Upper lobe of right lung (tissue), 1 donor: ENCODE results near the gene SPDYE1. TPM values are rescaled to one million over a fixed set of nuclear protein-coding genes. Genes with fewer than 3 reads are reported as not detected.
"Not testable (repeated sequence)": the region's sequence is repeated elsewhere in the genome, so short reads cannot be mapped to it uniquely, and the experiment has no call there.

Experiments
- ATAC-seq: fragments of 200-7000 bp; cut with Tn5 transposase; one replicate; pipeline ENCODE4 v1.9.1; 2020; ENCODE audit warnings: mild to moderate bottlenecking, moderate library complexity
- DNase-seq: peaks from one replicate; pipeline ENCODE4 v3.0.0-alpha.2; 2020
- H3K27ac ChIP-seq: fragments of 200-600 bp; one replicate; pipeline ENCODE4 v1.8.0; 2022
- H3K27me3 ChIP-seq: fragments of 200-600 bp; one replicate; pipeline ENCODE4 v1.8.0; 2022; ENCODE audit warnings: mild to moderate bottlenecking
- H3K36me3 ChIP-seq: fragments of 200-600 bp; one replicate; pipeline ENCODE4 v1.8.0; 2022
- H3K4me1 ChIP-seq: fragments of 200-600 bp; one replicate; pipeline ENCODE4 v1.8.0; 2022
- H3K4me3 ChIP-seq: fragments of 200-600 bp; one replicate; pipeline ENCODE4 v1.8.0; 2022; ENCODE audit warnings: mild to moderate bottlenecking
- H3K9me3 ChIP-seq: fragments of 200-600 bp; one replicate; pipeline ENCODE4 v1.8.0; 2022
- CTCF ChIP-seq: fragments of 200-600 bp; IDR thresholded peaks from one replicate; pipeline ENCODE4 v1.8.0; 2022; ENCODE audit warnings: antibody characterized with exemption
- intact Hi-C: fragments of 100-400 bp; cut with DNase I; formaldehyde crosslinking; loops from one replicate; pipeline ENCODE4 v1.11.0; 2022
- total RNA-seq: library from RNA; stranded (reverse); fragmentation: NEBNext Ultra II Directional; extraction: Animal tissue kit (Norgen Biotek cat#: 25700); gene quantifications from one replicate; pipeline ENCODE4 v1.2.1, GENCODE V29; 2021
- donor health status: DM: no; HTN: yes; CAD: no; lungs with severe emphysema.

The SPDYE1 gene
- total RNA-seq, 1 donor from 2014 or later = not detected

DNA sequence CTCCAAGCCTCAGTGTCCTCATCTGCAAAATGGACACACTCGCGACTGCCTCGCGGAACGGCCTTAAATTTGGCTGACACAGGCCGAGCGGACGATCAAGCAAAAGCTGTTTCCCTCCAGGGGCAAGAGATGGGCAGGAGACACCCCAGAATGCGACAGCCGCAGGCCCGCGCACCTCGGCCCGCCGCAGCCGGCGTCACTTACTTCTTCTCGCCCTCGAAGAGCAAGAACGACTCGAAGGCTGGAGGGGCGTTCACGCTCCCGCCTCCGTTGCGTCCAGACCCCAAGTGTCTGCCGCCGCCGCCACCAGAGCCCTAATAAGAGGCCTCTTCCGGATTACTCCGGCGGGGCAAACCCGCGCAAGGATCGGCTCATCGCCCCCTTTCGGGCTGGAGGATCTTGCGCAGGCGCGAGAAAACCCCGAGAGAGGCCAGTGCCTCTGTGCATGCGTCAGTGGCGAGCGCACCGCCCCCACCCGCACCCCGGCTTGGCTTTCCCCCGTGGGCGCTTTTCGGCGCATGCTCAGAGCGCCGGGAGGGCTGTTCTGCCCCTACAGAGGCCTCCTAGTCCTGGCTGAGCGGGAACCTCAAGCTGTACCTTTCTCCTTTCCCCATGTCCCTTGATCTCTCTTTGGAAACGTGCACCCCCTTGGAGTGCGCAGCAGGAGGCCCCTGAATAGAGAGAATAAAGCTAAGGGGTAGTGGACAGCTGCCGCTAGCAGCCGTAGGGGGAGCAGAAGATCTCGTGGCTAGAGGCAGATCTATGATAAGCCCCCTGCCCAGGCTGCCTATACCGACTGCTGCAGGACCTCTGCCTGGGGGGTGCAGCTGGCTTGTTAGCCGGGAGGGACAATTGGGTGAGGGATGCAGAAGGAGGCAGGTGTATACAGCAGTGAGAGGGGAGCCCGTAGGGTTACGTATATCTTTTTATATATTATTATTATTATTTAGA is 21.4 kb downstream of the SPDYE1 start:
- H3K9me3 ChIP-seq, H3K4me1 ChIP-seq, H3K27me3 ChIP-seq, H3K36me3 ChIP-seq, intact Hi-C loops: not testable (repeated sequence)
- ATAC-seq = peak; percentile 99
- Histone ChIP-seq H3K4me3 (peak overlapping the region; percentile 77), H3K27ac (peak overlapping the region; percentile 75)
- peak; percentile 75 for TF ChIP-seq CTCF
- DNase-seq = peak; percentile 99

DNA sequence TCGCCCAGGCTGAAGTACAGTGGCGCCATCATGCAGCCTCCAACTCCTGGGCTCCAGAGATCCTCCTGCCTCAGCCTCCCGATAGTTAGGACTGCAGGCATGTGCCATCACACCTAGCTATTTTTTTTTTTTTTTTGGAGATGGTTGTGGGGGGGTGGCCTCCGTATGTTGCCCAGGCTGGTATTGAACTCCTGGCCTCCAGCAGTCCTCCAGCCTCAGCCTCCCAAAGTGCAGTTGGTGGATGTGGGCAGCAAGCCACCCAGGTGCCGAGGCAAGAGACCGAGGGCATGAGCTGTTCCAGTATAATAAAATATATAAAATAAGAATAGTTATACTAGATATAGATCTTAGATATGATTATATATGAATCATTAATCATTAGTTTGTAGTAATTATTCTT is 22.1 kb downstream of the SPDYE1 start:
- H3K36me3 ChIP-seq, H3K4me3 ChIP-seq, H3K27ac ChIP-seq, intact Hi-C loops, H3K4me1 ChIP-seq, ATAC-seq, H3K27me3 ChIP-seq, H3K9me3 ChIP-seq, DNase-seq: not testable (repeated sequence)

DNA sequence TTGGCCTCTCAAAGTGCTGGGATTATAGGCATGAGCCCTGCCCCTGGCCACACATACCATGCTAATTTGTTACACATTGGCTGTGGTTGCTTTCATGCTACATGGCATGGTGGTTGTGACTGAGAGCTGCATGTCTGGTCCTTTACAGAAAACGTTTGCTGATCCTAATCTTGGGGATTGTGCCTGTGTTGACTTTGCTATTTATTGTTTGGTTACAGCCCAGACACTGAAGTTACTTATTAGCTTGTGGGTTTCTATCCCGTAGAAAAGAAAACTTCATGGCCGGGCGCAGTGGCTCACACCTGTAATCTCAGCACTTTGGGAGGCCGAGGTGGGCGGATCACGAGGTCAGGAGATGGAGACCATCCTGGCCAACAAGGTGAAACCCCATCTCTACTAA is 24.4 kb downstream of the SPDYE1 start:
- H3K36me3 ChIP-seq, H3K27ac ChIP-seq, H3K9me3 ChIP-seq, DNase-seq, H3K4me3 ChIP-seq, ATAC-seq, H3K4me1 ChIP-seq, H3K27me3 ChIP-seq, intact Hi-C loops: not testable (repeated sequence)

- intact Hi-C loops, H3K4me3 ChIP-seq, DNase-seq, H3K27ac ChIP-seq, H3K4me1 ChIP-seq, H3K27me3 ChIP-seq, ATAC-seq, H3K36me3 ChIP-seq, H3K9me3 ChIP-seq: not testable (repeated sequence)
Measured at GRCh38 chr7:44022796-44023467, 25.2 kb downstream of the SPDYE1 start.

DNA sequence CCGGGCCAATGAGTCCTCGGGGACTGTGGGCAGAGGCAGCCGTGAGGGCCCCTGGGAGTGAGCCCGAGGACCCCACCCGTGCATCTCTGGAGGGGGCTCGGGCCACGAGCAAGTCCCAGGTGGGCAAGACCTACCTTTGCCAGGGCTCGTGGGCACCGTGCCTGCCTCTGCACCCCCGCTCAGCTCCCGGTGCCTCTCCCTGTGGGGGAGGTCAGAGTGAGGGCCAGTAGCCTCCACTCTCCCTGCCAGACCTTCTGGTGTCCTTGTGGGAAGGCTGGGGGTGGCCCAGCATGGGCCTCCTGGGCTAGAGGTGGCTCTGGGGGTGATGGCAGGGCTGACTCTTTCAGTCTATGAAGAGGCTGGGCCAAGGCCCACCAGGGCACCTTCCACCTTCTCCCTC is 31.7 kb downstream of the SPDYE1 start:
- DNase-seq, intact Hi-C loops, H3K27ac ChIP-seq, H3K27me3 ChIP-seq, H3K36me3 ChIP-seq, H3K9me3 ChIP-seq, H3K4me3 ChIP-seq, H3K4me1 ChIP-seq: not testable (repeated sequence)
- ATAC-seq = peak; percentile 27

DNA sequence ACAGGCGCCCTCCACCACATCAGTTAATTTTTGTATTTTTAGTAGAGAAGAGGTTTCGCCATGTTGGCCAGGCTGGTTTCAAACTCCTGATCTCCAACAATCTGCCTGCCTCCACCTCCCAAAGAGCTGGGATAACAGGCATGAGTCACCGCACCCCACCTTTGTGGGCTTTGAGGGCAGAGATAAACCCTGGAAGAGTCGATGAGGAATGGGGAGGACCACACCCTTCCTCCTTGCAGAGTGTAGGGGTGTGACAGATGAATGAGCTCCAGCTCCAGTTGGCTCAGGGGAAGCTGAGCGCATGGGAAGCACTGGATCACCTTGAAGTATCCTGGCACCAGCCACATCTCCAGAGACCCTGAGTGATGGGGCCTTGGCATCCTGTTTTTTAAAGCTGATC is 32.3 kb downstream of the SPDYE1 start:
- H3K4me1 ChIP-seq, ATAC-seq, intact Hi-C loops, H3K27me3 ChIP-seq, H3K4me3 ChIP-seq, H3K27ac ChIP-seq, H3K36me3 ChIP-seq, H3K9me3 ChIP-seq, DNase-seq: not testable (repeated sequence)

DNA sequence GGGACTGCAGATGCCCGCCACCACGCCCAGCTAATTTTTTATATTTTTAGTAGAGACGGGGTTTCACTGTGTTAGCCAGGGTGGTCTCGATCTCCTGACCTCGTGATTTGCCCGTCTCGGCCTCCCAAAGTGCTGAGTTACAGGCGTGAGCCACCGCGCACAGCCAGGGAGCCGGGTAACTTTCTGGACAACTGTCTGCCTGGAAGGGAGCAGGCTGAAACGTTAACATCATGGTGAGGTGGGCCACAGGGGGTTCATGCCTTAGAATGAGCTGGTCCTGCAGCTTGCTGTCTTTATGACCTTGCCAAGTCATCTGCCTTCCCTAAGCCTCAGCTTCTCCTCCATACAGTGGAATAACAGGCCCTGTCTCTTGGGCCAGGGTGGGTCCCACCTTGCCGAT is 33.6 kb downstream of the SPDYE1 start:
- H3K36me3 ChIP-seq, ATAC-seq, H3K4me3 ChIP-seq, H3K9me3 ChIP-seq, intact Hi-C loops, H3K27ac ChIP-seq, H3K4me1 ChIP-seq, H3K27me3 ChIP-seq: not testable (repeated sequence)
- DNase-seq = peak; percentile 19

DNA sequence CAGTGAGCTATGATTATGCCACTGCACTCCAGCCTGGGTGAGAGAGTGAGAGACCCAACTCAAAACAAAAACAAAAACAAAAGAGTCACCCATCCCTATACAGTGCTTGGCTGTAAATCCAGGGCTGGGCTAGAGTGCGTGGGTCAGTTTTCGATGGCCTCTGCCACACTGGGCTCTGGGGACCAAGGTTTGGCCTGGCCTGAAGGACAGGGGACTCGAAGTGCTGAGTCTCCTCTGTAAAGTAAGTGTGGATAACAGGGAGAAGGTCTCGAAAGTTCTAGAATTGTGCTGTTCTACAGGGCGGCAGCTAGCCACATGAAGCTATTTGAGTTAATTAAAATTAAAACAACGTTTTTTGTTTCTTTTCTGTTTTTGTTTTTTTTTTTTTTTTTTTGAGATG is 34.3 kb downstream of the SPDYE1 start:
- H3K36me3 ChIP-seq, intact Hi-C loops, H3K4me1 ChIP-seq, H3K27ac ChIP-seq, ATAC-seq, H3K4me3 ChIP-seq, H3K27me3 ChIP-seq, H3K9me3 ChIP-seq: not testable (repeated sequence)
- DNase-seq = peak; percentile 51

DNA sequence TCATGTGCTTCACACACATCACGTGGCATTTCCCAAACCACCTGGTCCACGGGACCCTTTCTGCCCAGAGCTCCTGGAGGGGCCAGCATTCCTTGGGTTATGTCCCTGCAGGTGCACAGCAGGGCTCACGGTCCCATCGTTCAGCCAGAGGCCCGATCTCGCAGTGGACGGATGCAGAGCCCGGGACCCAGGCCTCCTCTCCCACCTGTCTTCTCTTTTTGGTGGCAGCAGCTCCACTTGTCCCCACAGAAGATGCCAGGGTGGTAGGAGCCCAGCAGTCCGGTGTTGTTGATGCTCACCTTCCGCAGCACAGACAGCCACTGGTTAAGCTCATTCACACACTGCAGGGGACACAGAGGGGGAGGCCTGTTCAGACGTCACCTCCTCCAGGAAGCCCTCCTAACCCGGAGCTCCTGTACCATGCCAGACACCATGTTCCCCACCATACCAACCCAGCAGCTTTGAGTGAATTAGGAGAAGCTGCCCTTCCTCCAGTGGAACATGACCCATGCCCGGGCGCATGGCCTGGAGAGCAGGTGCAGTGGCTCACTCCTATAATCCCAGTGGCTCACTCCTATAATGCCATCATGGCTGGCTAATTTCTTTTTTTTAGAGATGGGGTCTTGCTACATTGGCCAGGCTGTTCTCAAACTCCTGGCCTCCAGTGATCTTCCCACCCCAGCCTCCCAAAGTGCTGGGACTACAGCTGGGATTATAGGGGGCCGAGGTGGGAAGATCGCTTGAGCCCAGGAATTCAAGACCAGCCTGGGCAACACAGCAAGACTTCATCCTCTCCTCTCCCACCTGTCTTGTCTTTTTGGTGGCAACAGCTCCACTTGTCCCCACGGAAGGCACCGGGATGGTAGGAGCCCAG is 36.5 kb downstream of the SPDYE1 start:
- H3K27me3 ChIP-seq, H3K4me1 ChIP-seq, ATAC-seq, intact Hi-C loops, H3K9me3 ChIP-seq, H3K4me3 ChIP-seq, H3K36me3 ChIP-seq, H3K27ac ChIP-seq: not testable (repeated sequence)
- DNase-seq = peak; percentile 33

GRCh38 chr7:44036364-44036763 is 38.7 kb downstream of the SPDYE1 start:
- H3K4me1 ChIP-seq, H3K27me3 ChIP-seq, intact Hi-C loops, H3K4me3 ChIP-seq, H3K36me3 ChIP-seq, H3K27ac ChIP-seq, H3K9me3 ChIP-seq: not testable (repeated sequence)
- DNase-seq (peak; percentile 68), ATAC-seq (peak; percentile 44)

DNA sequence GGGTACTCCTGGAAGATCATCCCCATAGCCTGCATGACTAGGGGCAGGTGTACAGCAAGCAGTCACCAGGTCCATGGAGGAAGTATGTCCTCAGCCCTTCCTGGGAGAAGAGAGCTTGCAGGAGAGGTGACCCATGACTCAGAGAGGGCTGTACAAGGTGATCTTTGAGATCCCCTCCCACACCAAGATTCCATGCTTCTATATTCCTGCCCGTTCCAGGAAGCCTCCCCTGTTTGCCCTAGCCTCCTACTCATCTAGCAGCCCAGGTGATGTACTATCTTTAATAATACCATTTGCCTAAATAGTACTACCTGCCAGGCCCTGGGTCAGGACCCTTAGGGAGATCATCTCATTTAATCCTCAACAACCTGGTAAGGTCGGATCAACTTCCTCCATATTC is 40.3 kb downstream of the SPDYE1 start:
- H3K36me3 ChIP-seq, H3K4me1 ChIP-seq, ATAC-seq, H3K4me3 ChIP-seq, intact Hi-C loops, H3K27ac ChIP-seq, DNase-seq, H3K27me3 ChIP-seq, H3K9me3 ChIP-seq: not testable (repeated sequence)

DNA sequence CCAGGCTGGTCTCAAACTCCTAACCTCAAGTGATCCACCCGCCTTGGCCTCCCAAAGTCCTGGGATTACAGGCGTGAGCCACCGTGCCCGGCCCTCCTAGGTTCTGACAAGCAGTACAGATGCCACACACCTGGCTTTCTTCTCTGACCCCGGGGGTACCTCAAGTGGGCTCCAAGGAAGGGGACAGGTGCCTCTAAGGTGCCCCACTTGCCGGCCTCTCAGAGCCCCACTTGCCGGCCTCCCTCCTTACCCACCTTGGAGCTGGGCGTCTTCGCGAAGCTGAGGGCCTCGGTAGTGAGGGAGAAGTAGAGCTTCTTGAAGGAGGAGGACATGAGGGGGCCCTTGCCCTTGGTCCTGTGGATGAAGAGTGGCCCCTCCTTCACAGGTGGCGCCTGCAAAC is 40.9 kb downstream of the SPDYE1 start:
- DNase-seq, H3K27me3 ChIP-seq, H3K27ac ChIP-seq, intact Hi-C loops, H3K36me3 ChIP-seq, H3K4me3 ChIP-seq, ATAC-seq, H3K9me3 ChIP-seq, H3K4me1 ChIP-seq: not testable (repeated sequence)
